Thymus (tissue), 14 donors: Measurements from ENCODE around the gene PSTK. TPM values are rescaled to one million over a fixed set of nuclear protein-coding genes. Genes with fewer than 3 reads are reported as not detected.
A peak's percentile ranks its signal among the peaks of the same experiment; 100 is the strongest.

Experiments
- DNase-seq, 9 donors: peaks; one replicate each; pipeline ENCODE4 v3.0.0-alpha.2; 2013; ENCODE audit warnings: low spot score in 9 of 9, low read depth in 6 of 9, missing footprints in 1 of 9
- H3K27ac ChIP-seq, 2 donors: one replicate each; pipeline ENCODE4 v1.5.1; 2013; ENCODE audit warnings: control low read depth in 1 of 2, low read depth in 1 of 2, low read length in 1 of 2, mild to moderate bottlenecking in 1 of 2, moderate library complexity in 1 of 2
- H3K27me3 ChIP-seq, 2 donors: one replicate each; pipeline ENCODE4 v1.5.1; 2013; ENCODE audit warnings: low read length in 1 of 2; ENCODE audit not compliant: control insufficient read depth in 2 of 2, insufficient read depth in 1 of 2
- H3K36me3 ChIP-seq, 2 donors: one replicate each; pipeline ENCODE4 v1.5.1; 2013; ENCODE audit warnings: low read length in 1 of 2, mild to moderate bottlenecking in 1 of 2, moderate library complexity in 1 of 2; ENCODE audit not compliant: control insufficient read depth in 2 of 2, insufficient read depth in 2 of 2
- H3K4me1 ChIP-seq, 2 donors: one replicate each; pipeline ENCODE4 v1.5.1; 2013; ENCODE audit warnings: low read length in 2 of 2; ENCODE audit not compliant: control insufficient read depth in 2 of 2, insufficient read depth in 2 of 2
- H3K4me3 ChIP-seq, 2 donors: one replicate each; pipeline ENCODE4 v1.5.1; 2013; ENCODE audit warnings: low read length in 2 of 2, control low read depth in 1 of 2, mild to moderate bottlenecking in 1 of 2
- H3K9me3 ChIP-seq, 2 donors: one replicate each; pipeline ENCODE4 v1.5.1; 2013; ENCODE audit warnings: low read length in 1 of 2, mild to moderate bottlenecking in 1 of 2; ENCODE audit not compliant: control insufficient read depth in 2 of 2, insufficient read depth in 1 of 2
- WGBS: extraction: QIAGEN DNeasy Blood & Tissue Kit; methylation state at CpG from one replicate; pipeline ENCODE4 v1.1.7; 2013; 5-methylcytosine and 5-hydroxymethylcytosine counted together
- long read RNA-seq, 10 donors: transcript quantifications; one replicate each; lab custom pipeline, GENCODE V29; 2026
- polyA plus RNA-seq: library from polyadenylated mRNA; stranded (reverse); fragments of 200-250 nt; gene quantifications from one replicate; pipeline ENCODE4 v1.2.3, GENCODE V29; 2013
- total RNA-seq: library from RNA; stranded (reverse); fragments of 120-200 nt; gene quantifications from one replicate; pipeline ENCODE4 v1.2.4, GENCODE V29; 2013
- donor health status: healthy.

PSTK gene
- total RNA-seq = 4.8 TPM
- polyA plus RNA-seq = 5.0 TPM
- long read RNA-seq, donor 1 = 0 reads
- long read RNA-seq, donor 2 = 0 reads
- long read RNA-seq, donor 3, partial matches to known transcripts = 0 of 4 reads
- long read RNA-seq, donor 3, other reads (novel, unspliced or antisense) = 0 of 4 reads
- long read RNA-seq, donor 4 = 0 reads
- long read RNA-seq, donor 5, partial matches to known transcripts = 0 of 12 reads
- long read RNA-seq, donor 5, other reads (novel, unspliced or antisense) = 10 of 12 reads
- long read RNA-seq, donor 6, partial matches to known transcripts = 0 of 3 reads
- long read RNA-seq, donor 6, other reads (novel, unspliced or antisense) = 0 of 3 reads
- long read RNA-seq, donor 7, partial matches to known transcripts = 0 of 11 reads
- long read RNA-seq, donor 7, other reads (novel, unspliced or antisense) = 11 of 11 reads
- long read RNA-seq, donor 8 = 0 reads
- long read RNA-seq, donor 9, partial matches to known transcripts = 8 of 8 reads
- long read RNA-seq, donor 9, other reads (novel, unspliced or antisense) = 0 of 8 reads
- long read RNA-seq, donor 10 = 0 reads

- Histone ChIP-seq H3K4me3 (peak within 1 kb of the TSS; percentile 88 to 94), H3K36me3 (no peaks in the 10 kb centered on the region), H3K27me3 (no peaks in the 10 kb centered on the region), H3K4me1 (peaks cover 3 to 12% of the 10 kb centered on the region in 2 donors), H3K9me3 (no peaks in the 10 kb centered on the region), H3K27ac (peak within 1 kb of the TSS; percentile 98 to 100)
- WGBS = under 1% methylated on average over 73 of the region's 73 CpGs
- peak; percentile 79 to 94 (median 87) for DNase-seq
Observed at GRCh38 chr10:122980209-122981065, at the start of gene PSTK. Gene PSTK (plus strand): TSS chr10:122980401. CDS start chr10:122980480, 79 bp downstream.

GRCh38 chr10:122931088-122931906 is 48.9 kb upstream of the PSTK start:
- no peak overlapping the region for H3K27ac ChIP-seq
- H3K4me3 ChIP-seq = no peak overlapping the region
- 72% methylated on average over 6 of the region's 6 CpGs for WGBS

GRCh38 chr10:122939133-122939855 is 40.9 kb upstream of the PSTK start:
- H3K27me3 ChIP-seq = no peaks in the 10 kb centered on the region

More at GRCh38 chr10:122931088-122931906, 48.9 kb upstream of the PSTK start:
- Histone ChIP-seq H3K36me3 (no peaks in the 10 kb centered on the region), H3K9me3 (no peaks in the 10 kb centered on the region), H3K27me3 (no peaks in the 10 kb centered on the region), H3K4me1 (no peaks in the 10 kb centered on the region)
- DNase-seq = no peak

GRCh38 chr10:122939856-122940543 is 40.2 kb upstream of the PSTK start:
- WGBS = 97% methylated on average over 1 of the region's 1 CpG
- no peaks in the 10 kb centered on the region for H3K4me1 ChIP-seq

More at GRCh38 chr10:122939133-122939855, 40.9 kb upstream of the PSTK start:
- H3K4me1 ChIP-seq = no peaks in the 10 kb centered on the region
- H3K9me3 ChIP-seq = no peaks in the 10 kb centered on the region
- DNase-seq = no peak
- H3K36me3 ChIP-seq = peaks cover 0 to 11% of the 10 kb centered on the region in 2 donors
- H3K27ac ChIP-seq = no peak overlapping the region
- no peak overlapping the region for H3K4me3 ChIP-seq
- 99% methylated on average over 1 of the region's 1 CpG for WGBS

GRCh38 chr10:122949296-122949695 is 30.9 kb upstream of the PSTK start:
- H3K27me3 ChIP-seq = peaks cover 0 to under 1% of the 10 kb centered on the region in 2 donors

More at GRCh38 chr10:122939856-122940543, 40.2 kb upstream of the PSTK start:
- Histone ChIP-seq H3K27ac (no peak overlapping the region), H3K27me3 (no peaks in the 10 kb centered on the region), H3K36me3 (peaks cover 0 to 11% of the 10 kb centered on the region in 2 donors), H3K4me3 (no peak overlapping the region), H3K9me3 (no peaks in the 10 kb centered on the region)
- no peak for DNase-seq

GRCh38 chr10:122953902-122954730 is 26.1 kb upstream of the PSTK start, which contains the start of gene C10orf88:
Gene C10orf88 (minus strand): TSS chr10:122954227. CDS start chr10:122954178, 49 bp downstream.
- Histone ChIP-seq H3K27me3 (peaks cover 0 to 12% of the 10 kb centered on the region in 2 donors), H3K4me1 (peaks cover 9 to 11% of the 10 kb centered on the region in 2 donors), H3K27ac (peak within 1 kb of the TSS; percentile 75 to 81), H3K4me3 (peak within 1 kb of the TSS; percentile 83 to 88), H3K9me3 (peaks cover 0 to 10% of the 10 kb centered on the region in 2 donors), H3K36me3 (peaks cover 0 to 6% of the 10 kb centered on the region in 2 donors)
- WGBS = 7% methylated on average over 77 of the region's 77 CpGs
- DNase-seq = peak; percentile 95 to 99 (median 96)

More at GRCh38 chr10:122949296-122949695, 30.9 kb upstream of the PSTK start:
- H3K9me3 ChIP-seq = peaks cover 0 to 4% of the 10 kb centered on the region in 2 donors
- no peak for DNase-seq
- peaks cover 6 to 7% of the 10 kb centered on the region in 2 donors for H3K4me1 ChIP-seq
- WGBS = over 99% methylated on average over 3 of the region's 3 CpGs
- H3K36me3 ChIP-seq = peaks cover 0 to 23% of the 10 kb centered on the region in 2 donors
- H3K4me3 ChIP-seq = no peak overlapping the region
- no peak overlapping the region for H3K27ac ChIP-seq

- Histone ChIP-seq H3K4me1 (peaks cover 9 to 11% of the 10 kb centered on the region in 2 donors), H3K4me3 (peak overlapping the region in 1 of 2 donors; percentile 88), H3K36me3 (peaks cover 0 to under 1% of the 10 kb centered on the region in 2 donors), H3K9me3 (peaks cover 0 to 10% of the 10 kb centered on the region in 2 donors), H3K27me3 (peaks cover 0 to 12% of the 10 kb centered on the region in 2 donors), H3K27ac (no peak overlapping the region)
- 71% methylated on average over 13 of the region's 13 CpGs for WGBS
- no peak for DNase-seq
Observed at GRCh38 chr10:122954731-122955050, 25.5 kb upstream of the PSTK start.
